HEK293 (cell line): ENCODE results near the gene MYL10.

Experiments used
- CTCF ChIA-PET: fragments of 350-600 bp; formaldehyde crosslinking; extraction: SDS; loops from one replicate; lab custom pipeline; 2021; ENCODE audit warnings: antibody characterized with exemption; lab: Yijun Ruan, JAX
- POLR2A ChIA-PET: fragments of 300-600 bp; formaldehyde crosslinking; extraction: SDS; loops from one replicate; lab custom pipeline; 2020; ENCODE audit warnings: antibody characterized with exemption, inconsistent platforms; lab: Yijun Ruan, JAX
- H3K27ac ChIP-seq: fragments of 200-500 bp; sonication (Bioruptor generic); 2 replicates; pipeline ENCODE4 v1.5.1; 2014; ENCODE audit warnings: low read depth, low read length, control low read depth, inconsistent platforms; ENCODE audit errors: extremely low read depth
- H3K36me3 ChIP-seq, 2 experiments: fragments of 200-500 bp in 1 of 2; sonication (Bioruptor generic) in 1 of 2; 1 replicate in 1 of 2; 2 replicates in 1 of 2; pipeline ENCODE4 v1.5.1; 2014 to 2017; ENCODE audit warnings: inconsistent platforms in 2 of 2, low read length in 2 of 2; ENCODE audit not compliant: control insufficient read depth in 2 of 2, insufficient read depth in 1 of 2
- H3K4me1 ChIP-seq: fragments of 200-500 bp; sonication (Bioruptor generic); 2 replicates; pipeline ENCODE4 v1.5.1; 2014; ENCODE audit warnings: mild to moderate bottlenecking, low read length, inconsistent platforms; ENCODE audit not compliant: control insufficient read depth, insufficient read depth
- H3K4me3 ChIP-seq: 2 replicates; pipeline ENCODE4 v1.5.1; 2011; ENCODE audit warnings: low read depth, mild to moderate bottlenecking, control low read depth, low read length, moderate library complexity
- H3K9me3 ChIP-seq: fragments of 200-500 bp; sonication (Bioruptor generic); 2 replicates; pipeline ENCODE4 v1.5.1; 2014; ENCODE audit warnings: low read depth, low read length, inconsistent platforms; ENCODE audit not compliant: control insufficient read depth, insufficient read depth
- GLIS1 ChIP-seq: fragments of 450-650 bp; formaldehyde crosslinking; IDR thresholded peaks from 2 replicates; pipeline ENCODE4 v1.5.1; 2016; ENCODE audit warnings: missing biosample characterization, missing genetic modification characterization
- KLF7 ChIP-seq: fragments of 450-650 bp; formaldehyde crosslinking; IDR thresholded peaks from 2 replicates; pipeline ENCODE4 v1.5.1; 2016; ENCODE audit warnings: missing biosample characterization, missing genetic modification characterization, borderline replicate concordance
- MYNN ChIP-seq: fragments of 450-650 bp; formaldehyde crosslinking; IDR thresholded peaks from 2 replicates; pipeline ENCODE4 v1.5.1; 2016; ENCODE audit warnings: missing biosample characterization, missing genetic modification characterization, borderline replicate concordance
- SCRT1 ChIP-seq: fragments of 450-650 bp; formaldehyde crosslinking; IDR thresholded peaks from 2 replicates; pipeline ENCODE4 v1.5.1; 2016; ENCODE audit warnings: missing biosample characterization, missing genetic modification characterization, borderline replicate concordance
- YY1 ChIP-seq: fragments of 450-650 bp; formaldehyde crosslinking; IDR thresholded peaks from 2 replicates; pipeline ENCODE4 v1.5.1; 2018; ENCODE audit warnings: missing biosample characterization, missing genetic modification characterization
- ZBTB17 ChIP-seq: fragments of 450-650 bp; formaldehyde crosslinking; IDR thresholded peaks from 2 replicates; pipeline ENCODE4 v1.5.1; 2016; ENCODE audit warnings: missing biosample characterization, missing genetic modification characterization
- ZFP69B ChIP-seq: fragments of 450-650 bp; formaldehyde crosslinking; IDR thresholded peaks from 2 replicates; pipeline ENCODE4 v1.5.1; 2016; ENCODE audit warnings: missing biosample characterization, missing genetic modification characterization
- ZNF223 ChIP-seq: fragments of 450-650 bp; formaldehyde crosslinking; IDR thresholded peaks from 2 replicates; pipeline ENCODE4 v1.5.1; 2016; ENCODE audit warnings: missing biosample characterization, missing genetic modification characterization
- ZNF354C ChIP-seq: fragments of 450-650 bp; formaldehyde crosslinking; IDR thresholded peaks from 2 replicates; pipeline ENCODE4 v1.5.1; 2016; ENCODE audit warnings: missing biosample characterization, missing genetic modification characterization, low read depth, borderline replicate concordance
- ZNF366 ChIP-seq: fragments of 450-650 bp; formaldehyde crosslinking; conservative IDR thresholded peaks from 2 replicates; pipeline ENCODE4 v1.5.1; 2016; ENCODE audit warnings: missing biosample characterization, missing genetic modification characterization
- ZNF510 ChIP-seq: fragments of 450-650 bp; formaldehyde crosslinking; IDR thresholded peaks from 2 replicates; pipeline ENCODE4 v1.5.1; 2018; ENCODE audit warnings: mild to moderate bottlenecking, missing genetic modification characterization, missing biosample characterization; ENCODE audit not compliant: insufficient replicate concordance
- ZNF544 ChIP-seq: fragments of 450-650 bp; formaldehyde crosslinking; IDR thresholded peaks from 2 replicates; pipeline ENCODE4 v1.5.0; 2017; ENCODE audit warnings: missing biosample characterization, missing genetic modification characterization
- ZNF623 ChIP-seq: fragments of 450-650 bp; formaldehyde crosslinking; IDR thresholded peaks from 2 replicates; pipeline ENCODE4 v1.5.1; 2016; ENCODE audit warnings: missing biosample characterization, missing genetic modification characterization
- ZNF843 ChIP-seq: fragments of 450-650 bp; formaldehyde crosslinking; IDR thresholded peaks from 2 replicates; pipeline ENCODE4 v1.5.1; 2016; ENCODE audit warnings: missing biosample characterization, missing genetic modification characterization
- ZSCAN16 ChIP-seq: fragments of 450-650 bp; formaldehyde crosslinking; IDR thresholded peaks from 2 replicates; pipeline ENCODE4 v1.5.1; 2016; ENCODE audit warnings: missing biosample characterization, missing genetic modification characterization
- TF ChIP-seq, protein P1 (sequence below): fragments of 450-650 bp; formaldehyde crosslinking; IDR thresholded peaks from 2 replicates; pipeline ENCODE4 v1.5.0; 2017; ENCODE audit warnings: missing biosample characterization, missing genetic modification characterization, borderline replicate concordance
- TF ChIP-seq, protein P2 (sequence below): fragments of 450-650 bp; IDR thresholded peaks from 2 replicates; pipeline ENCODE4 v1.5.1; 2018; ENCODE audit warnings: missing biosample characterization, missing genetic modification characterization
- TF ChIP-seq, protein P3 (sequence below): fragments of 450-650 bp; formaldehyde crosslinking; IDR thresholded peaks from 2 replicates; pipeline ENCODE4 v1.5.1; 2017; ENCODE audit warnings: missing biosample characterization, missing genetic modification characterization
- TF ChIP-seq, protein P4 (sequence below): fragments of 450-650 bp; formaldehyde crosslinking; IDR thresholded peaks from 2 replicates; pipeline ENCODE4 v1.5.1; 2016; ENCODE audit warnings: missing biosample characterization, missing genetic modification characterization

The MYL10 gene

DNA sequence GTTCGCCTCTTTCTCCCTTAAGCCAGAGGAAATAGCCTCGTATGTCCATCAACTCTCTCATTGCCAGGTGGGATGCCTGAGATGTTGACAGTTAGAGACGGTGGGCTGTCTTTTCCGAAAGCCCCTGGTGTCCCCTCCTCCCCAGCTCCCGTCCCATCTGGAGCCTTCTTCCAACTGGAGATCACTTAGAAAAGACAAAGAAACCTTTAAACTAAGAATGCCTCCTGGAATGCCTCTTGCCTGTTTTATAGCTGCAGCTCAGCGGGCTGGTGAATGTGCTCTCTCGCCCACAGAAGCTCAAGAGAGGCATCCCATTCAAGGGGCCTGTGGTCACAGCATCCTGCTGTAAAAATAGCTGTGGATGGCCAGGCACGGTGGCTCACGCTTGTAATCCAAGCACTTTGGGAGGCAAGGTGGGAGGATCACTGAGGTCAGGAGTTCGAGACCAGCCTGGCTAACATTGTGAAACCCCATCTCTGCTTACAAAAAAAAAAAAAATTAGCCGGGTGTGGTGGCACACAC is 5.2 kb upstream of the MYL10 start:
- Histone ChIP-seq H3K4me1 (no peaks in the 10 kb centered on the region), H3K36me3 (no peaks in the 10 kb centered on the region), H3K4me3 (no peak overlapping the region), H3K27ac (no peak overlapping the region), H3K9me3 (no peaks in the 10 kb centered on the region)
- CTCF ChIA-PET = interaction anchor here (1.2 kb wide), 1 partner anchor 31 kb away, joined by 4 read pairs; no protein-coding TSS in a partner anchor
- POLR2A ChIA-PET = no interaction called here
- TF ChIP-seq ZFP69B (tag by site-specific recombination) (no peak), ZNF623 (tag by site-specific recombination) (0 out of 2 replicates have a peak, but pooled peaks have one; percentile 23)

DNA sequence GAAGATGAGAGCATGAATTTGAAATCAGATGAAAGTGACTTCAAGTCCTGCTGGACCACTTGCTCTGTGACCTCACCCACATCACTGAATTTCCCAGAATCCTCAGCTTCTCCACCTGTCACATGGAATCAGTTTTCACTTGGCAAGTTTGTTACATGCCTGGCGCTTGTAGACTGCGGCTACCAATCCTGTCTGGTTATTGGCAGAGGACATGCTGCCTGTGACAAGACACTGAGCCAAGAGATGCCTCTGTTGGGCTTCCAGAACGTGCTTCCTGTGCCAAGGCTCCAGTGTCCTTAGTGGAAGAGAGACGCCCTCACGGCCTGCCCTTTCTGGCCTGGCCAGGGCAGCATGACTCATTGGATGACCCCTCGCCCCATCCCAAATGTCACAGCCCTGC is 4.4 kb upstream of the MYL10 start:
- H3K4me3 ChIP-seq = no peak overlapping the region
- no peaks in the 10 kb centered on the region for H3K4me1 ChIP-seq
- H3K36me3 ChIP-seq = no peaks in the 10 kb centered on the region
- H3K27ac ChIP-seq = no peak overlapping the region
- POLR2A ChIA-PET = no interaction called here
- TF ChIP-seq MYNN (tag by site-specific recombination) (no peak), ZNF354C (tag by site-specific recombination) (no peak), KLF7 (no peak), ZSCAN16 (no peak), GLIS1 (no peak), ZNF510 (tag by site-specific recombination) (no peak), ZNF843 (tag by site-specific recombination) (no peak), ZBTB17 (tag by site-specific recombination) (no peak), SCRT1 (tag by site-specific recombination) (no peak), ZNF366 (no peak)
- TF ChIP-seq, protein P1, sequence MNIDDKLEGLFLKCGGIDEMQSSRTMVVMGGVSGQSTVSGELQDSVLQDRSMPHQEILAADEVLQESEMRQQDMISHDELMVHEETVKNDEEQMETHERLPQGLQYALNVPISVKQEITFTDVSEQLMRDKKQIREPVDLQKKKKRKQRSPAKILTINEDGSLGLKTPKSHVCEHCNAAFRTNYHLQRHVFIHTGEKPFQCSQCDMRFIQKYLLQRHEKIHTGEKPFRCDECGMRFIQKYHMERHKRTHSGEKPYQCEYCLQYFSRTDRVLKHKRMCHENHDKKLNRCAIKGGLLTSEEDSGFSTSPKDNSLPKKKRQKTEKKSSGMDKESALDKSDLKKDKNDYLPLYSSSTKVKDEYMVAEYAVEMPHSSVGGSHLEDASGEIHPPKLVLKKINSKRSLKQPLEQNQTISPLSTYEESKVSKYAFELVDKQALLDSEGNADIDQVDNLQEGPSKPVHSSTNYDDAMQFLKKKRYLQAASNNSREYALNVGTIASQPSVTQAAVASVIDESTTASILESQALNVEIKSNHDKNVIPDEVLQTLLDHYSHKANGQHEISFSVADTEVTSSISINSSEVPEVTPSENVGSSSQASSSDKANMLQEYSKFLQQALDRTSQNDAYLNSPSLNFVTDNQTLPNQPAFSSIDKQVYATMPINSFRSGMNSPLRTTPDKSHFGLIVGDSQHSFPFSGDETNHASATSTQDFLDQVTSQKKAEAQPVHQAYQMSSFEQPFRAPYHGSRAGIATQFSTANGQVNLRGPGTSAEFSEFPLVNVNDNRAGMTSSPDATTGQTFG (tag by site-specific recombination) = no peak
- TF ChIP-seq, protein P2, sequence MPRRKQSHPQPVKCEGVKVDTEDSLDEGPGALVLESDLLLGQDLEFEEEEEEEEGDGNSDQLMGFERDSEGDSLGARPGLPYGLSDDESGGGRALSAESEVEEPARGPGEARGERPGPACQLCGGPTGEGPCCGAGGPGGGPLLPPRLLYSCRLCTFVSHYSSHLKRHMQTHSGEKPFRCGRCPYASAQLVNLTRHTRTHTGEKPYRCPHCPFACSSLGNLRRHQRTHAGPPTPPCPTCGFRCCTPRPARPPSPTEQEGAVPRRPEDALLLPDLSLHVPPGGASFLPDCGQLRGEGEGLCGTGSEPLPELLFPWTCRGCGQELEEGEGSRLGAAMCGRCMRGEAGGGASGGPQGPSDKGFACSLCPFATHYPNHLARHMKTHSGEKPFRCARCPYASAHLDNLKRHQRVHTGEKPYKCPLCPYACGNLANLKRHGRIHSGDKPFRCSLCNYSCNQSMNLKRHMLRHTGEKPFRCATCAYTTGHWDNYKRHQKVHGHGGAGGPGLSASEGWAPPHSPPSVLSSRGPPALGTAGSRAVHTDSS (tag by site-specific recombination) = no peak
- TF ChIP-seq, protein P3, sequence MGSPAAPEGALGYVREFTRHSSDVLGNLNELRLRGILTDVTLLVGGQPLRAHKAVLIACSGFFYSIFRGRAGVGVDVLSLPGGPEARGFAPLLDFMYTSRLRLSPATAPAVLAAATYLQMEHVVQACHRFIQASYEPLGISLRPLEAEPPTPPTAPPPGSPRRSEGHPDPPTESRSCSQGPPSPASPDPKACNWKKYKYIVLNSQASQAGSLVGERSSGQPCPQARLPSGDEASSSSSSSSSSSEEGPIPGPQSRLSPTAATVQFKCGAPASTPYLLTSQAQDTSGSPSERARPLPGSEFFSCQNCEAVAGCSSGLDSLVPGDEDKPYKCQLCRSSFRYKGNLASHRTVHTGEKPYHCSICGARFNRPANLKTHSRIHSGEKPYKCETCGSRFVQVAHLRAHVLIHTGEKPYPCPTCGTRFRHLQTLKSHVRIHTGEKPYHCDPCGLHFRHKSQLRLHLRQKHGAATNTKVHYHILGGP (tag by site-specific recombination) = no peak
- TF ChIP-seq, all 188 proteins: peak for 0
- no peaks in the 10 kb centered on the region for H3K9me3 ChIP-seq
- CTCF ChIA-PET = no interaction called here

DNA sequence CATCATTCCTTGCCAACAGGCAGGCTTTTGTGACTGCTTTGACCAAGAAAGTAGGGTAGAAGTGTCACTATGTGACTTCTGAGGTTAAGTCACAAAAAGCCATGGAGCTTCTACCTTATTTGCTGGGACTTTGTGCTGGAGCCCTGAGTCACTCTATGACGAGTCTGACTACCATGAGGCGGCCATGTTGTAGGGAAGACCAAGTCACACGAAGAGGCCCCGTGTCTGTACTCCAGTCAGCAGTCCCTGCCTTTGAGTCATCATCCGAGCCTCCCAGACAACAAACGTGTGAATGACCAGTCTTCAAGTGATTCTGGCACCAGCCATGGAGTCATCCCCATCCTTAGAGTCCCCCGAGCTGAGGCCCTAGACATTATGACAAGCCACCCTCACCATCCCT is 3.5 kb upstream of the MYL10 start:
- H3K4me1 ChIP-seq = no peaks in the 10 kb centered on the region
- no peak overlapping the region for H3K4me3 ChIP-seq
- H3K36me3 ChIP-seq = no peaks in the 10 kb centered on the region
- H3K9me3 ChIP-seq = no peaks in the 10 kb centered on the region
- CTCF ChIA-PET = no interaction called here
- POLR2A ChIA-PET = no interaction called here
- TF ChIP-seq, protein P1 (tag by site-specific recombination) = no peak
- TF ChIP-seq, protein P4, sequence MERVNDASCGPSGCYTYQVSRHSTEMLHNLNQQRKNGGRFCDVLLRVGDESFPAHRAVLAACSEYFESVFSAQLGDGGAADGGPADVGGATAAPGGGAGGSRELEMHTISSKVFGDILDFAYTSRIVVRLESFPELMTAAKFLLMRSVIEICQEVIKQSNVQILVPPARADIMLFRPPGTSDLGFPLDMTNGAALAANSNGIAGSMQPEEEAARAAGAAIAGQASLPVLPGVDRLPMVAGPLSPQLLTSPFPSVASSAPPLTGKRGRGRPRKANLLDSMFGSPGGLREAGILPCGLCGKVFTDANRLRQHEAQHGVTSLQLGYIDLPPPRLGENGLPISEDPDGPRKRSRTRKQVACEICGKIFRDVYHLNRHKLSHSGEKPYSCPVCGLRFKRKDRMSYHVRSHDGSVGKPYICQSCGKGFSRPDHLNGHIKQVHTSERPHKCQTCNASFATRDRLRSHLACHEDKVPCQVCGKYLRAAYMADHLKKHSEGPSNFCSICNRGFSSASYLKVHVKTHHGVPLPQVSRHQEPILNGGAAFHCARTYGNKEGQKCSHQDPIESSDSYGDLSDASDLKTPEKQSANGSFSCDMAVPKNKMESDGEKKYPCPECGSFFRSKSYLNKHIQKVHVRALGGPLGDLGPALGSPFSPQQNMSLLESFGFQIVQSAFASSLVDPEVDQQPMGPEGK = no peak
- TF ChIP-seq YY1 (tag by site-specific recombination) = 0 out of 2 replicates have a peak, but pooled peaks have one; percentile 34
- TF ChIP-seq ZNF544 (tag by site-specific recombination) = no peak
- TF ChIP-seq ZNF223 = no peak
- no peak overlapping the region for H3K27ac ChIP-seq
